HL-60 (cell line): ENCODE measurements around the gene ALX4.

Experiments used
- DNase-seq, 2 experiments: peaks; one replicate each; pipeline ENCODE4 v3.0.0-alpha.2; 2010 to 2020; ENCODE audit warnings: low read depth in 1 of 2, low spot score in 1 of 2
- H3K27ac ChIP-seq: fragments of 250-450 bp; sonication (Bioruptor Pico); replicated peaks from 2 replicates; pipeline ENCODE4 v1.5.1; 2020; ENCODE audit warnings: mild to moderate bottlenecking, moderate library complexity
- H3K27me3 ChIP-seq: fragments of 250-450 bp; sonication (Bioruptor Pico); 2 replicates; pipeline ENCODE4 v1.5.1; 2021; ENCODE audit warnings: mild to moderate bottlenecking, moderate library complexity; ENCODE audit not compliant: insufficient read depth, poor library complexity, severe bottlenecking
- H3K4me3 ChIP-seq: replicated peaks from 2 replicates; pipeline ENCODE4 v1.5.1; 2011; ENCODE audit warnings: mild to moderate bottlenecking, control low read depth, low read length; ENCODE audit not compliant: insufficient read depth
- GABPA ChIP-seq: IDR thresholded peaks from 2 replicates; pipeline ENCODE4 v1.6.1; 2012; ENCODE audit warnings: low read depth
- POLR2AphosphoS5 ChIP-seq: IDR thresholded peaks from 2 replicates; pipeline ENCODE4 v1.6.1; 2012; ENCODE audit warnings: low read depth
- SPI1 ChIP-seq: IDR thresholded peaks from 2 replicates; pipeline ENCODE4 v1.6.1; 2012; ENCODE audit warnings: low read depth, mild to moderate bottlenecking, borderline replicate concordance
- TF ChIP-seq, protein P1 (sequence below): IDR thresholded peaks from one replicate; pipeline ENCODE4 v1.5.1; 2011; ENCODE audit warnings: low read length, control low read depth, inconsistent platforms; ENCODE audit not compliant: insufficient read depth
- TF ChIP-seq, protein P2 (sequence below): IDR thresholded peaks from 2 replicates; pipeline ENCODE4 v1.6.1; 2012; ENCODE audit warnings: low read depth; ENCODE audit not compliant: insufficient replicate concordance

The ALX4 gene

GRCh38 chr11:44335052-44335760 is 25.3 kb upstream of the ALX4 start:
- Histone ChIP-seq H3K4me3 (no peak overlapping the region), H3K27me3 (peaks cover 12% of the 10 kb centered on the region), H3K27ac (no peak overlapping the region)
- DNase-seq, result no peak
- TF ChIP-seq, protein P1, sequence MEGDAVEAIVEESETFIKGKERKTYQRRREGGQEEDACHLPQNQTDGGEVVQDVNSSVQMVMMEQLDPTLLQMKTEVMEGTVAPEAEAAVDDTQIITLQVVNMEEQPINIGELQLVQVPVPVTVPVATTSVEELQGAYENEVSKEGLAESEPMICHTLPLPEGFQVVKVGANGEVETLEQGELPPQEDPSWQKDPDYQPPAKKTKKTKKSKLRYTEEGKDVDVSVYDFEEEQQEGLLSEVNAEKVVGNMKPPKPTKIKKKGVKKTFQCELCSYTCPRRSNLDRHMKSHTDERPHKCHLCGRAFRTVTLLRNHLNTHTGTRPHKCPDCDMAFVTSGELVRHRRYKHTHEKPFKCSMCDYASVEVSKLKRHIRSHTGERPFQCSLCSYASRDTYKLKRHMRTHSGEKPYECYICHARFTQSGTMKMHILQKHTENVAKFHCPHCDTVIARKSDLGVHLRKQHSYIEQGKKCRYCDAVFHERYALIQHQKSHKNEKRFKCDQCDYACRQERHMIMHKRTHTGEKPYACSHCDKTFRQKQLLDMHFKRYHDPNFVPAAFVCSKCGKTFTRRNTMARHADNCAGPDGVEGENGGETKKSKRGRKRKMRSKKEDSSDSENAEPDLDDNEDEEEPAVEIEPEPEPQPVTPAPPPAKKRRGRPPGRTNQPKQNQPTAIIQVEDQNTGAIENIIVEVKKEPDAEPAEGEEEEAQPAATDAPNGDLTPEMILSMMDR, result no peak
- TF ChIP-seq SPI1, result no peak
- no peak for TF ChIP-seq GABPA
- TF ChIP-seq, protein P2, sequence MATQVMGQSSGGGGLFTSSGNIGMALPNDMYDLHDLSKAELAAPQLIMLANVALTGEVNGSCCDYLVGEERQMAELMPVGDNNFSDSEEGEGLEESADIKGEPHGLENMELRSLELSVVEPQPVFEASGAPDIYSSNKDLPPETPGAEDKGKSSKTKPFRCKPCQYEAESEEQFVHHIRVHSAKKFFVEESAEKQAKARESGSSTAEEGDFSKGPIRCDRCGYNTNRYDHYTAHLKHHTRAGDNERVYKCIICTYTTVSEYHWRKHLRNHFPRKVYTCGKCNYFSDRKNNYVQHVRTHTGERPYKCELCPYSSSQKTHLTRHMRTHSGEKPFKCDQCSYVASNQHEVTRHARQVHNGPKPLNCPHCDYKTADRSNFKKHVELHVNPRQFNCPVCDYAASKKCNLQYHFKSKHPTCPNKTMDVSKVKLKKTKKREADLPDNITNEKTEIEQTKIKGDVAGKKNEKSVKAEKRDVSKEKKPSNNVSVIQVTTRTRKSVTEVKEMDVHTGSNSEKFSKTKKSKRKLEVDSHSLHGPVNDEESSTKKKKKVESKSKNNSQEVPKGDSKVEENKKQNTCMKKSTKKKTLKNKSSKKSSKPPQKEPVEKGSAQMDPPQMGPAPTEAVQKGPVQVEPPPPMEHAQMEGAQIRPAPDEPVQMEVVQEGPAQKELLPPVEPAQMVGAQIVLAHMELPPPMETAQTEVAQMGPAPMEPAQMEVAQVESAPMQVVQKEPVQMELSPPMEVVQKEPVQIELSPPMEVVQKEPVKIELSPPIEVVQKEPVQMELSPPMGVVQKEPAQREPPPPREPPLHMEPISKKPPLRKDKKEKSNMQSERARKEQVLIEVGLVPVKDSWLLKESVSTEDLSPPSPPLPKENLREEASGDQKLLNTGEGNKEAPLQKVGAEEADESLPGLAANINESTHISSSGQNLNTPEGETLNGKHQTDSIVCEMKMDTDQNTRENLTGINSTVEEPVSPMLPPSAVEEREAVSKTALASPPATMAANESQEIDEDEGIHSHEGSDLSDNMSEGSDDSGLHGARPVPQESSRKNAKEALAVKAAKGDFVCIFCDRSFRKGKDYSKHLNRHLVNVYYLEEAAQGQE, result no peak
- no peak for TF ChIP-seq POLR2AphosphoS5

- Histone ChIP-seq H3K4me3 (no peak overlapping the region), H3K27ac (no peak overlapping the region), H3K27me3 (peaks cover 12% of the 10 kb centered on the region)
- TF ChIP-seq, protein P2, result no peak
- no peak for TF ChIP-seq POLR2AphosphoS5
- TF ChIP-seq, protein P1, result no peak
- no peak for TF ChIP-seq SPI1
- TF ChIP-seq GABPA, result no peak
- DNase-seq, result no peak
Observed at GRCh38 chr11:44334356-44335004, 24.5 kb upstream of the ALX4 start.

GRCh38 chr11:44333271-44334218 is 23.6 kb upstream of the ALX4 start:
- H3K27me3 ChIP-seq, result peaks cover 12% of the 10 kb centered on the region
- H3K4me3 ChIP-seq, result no peak overlapping the region
- H3K27ac ChIP-seq, result no peak overlapping the region
- DNase-seq, result peak in 1 of 2 experiments; percentile 44
- TF ChIP-seq, protein P2, result no peak
- TF ChIP-seq SPI1, result no peak
